ENCODE results near the gene NME8. TPM values are rescaled to one million over a fixed set of nuclear protein-coding genes. Genes with fewer than 3 reads are reported as not detected.

The NME8 gene
- total RNA-seq, 1 donor from 2014 or later = not detected

GRCh38 chr7:37933018-37933566, 84.7 kb downstream of the NME8 start:
- no peak for DNase-seq (ENCODE audit: low read depth, low spot score)

DNA sequence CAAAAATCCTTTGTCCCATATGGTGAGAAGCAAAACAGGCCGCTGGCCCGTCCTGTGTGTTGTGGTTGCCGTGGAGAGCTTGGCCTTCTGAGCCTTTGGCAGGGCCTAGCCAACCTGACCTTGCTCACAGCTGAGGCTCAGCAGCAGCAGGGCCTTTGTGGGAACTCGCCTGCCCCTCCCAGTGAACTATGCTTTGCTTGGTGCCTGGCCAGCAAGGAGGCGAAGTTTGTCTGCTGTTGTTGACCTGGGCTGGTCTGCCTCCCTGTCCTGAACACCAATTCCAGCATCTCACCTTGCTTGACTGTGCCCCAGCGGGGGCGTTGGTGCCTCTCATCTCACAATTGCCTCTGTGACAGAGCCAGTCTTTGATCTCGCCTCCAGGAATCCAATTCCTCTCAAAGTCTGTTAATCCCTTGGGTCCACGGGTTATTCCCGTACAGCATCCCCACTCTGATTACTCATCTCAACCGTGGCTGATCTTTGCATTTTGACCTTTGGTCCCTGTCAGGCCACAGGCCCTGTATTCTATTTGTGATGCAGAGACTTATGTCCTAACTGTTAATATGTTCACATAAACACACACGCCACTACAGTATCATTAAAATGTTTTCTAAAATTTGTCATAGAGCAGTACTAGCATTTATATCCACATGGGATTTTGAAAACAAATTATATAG, 94.7 kb downstream of the NME8 start:
- no peak for DNase-seq (ENCODE audit: low read depth, low spot score)

DNA sequence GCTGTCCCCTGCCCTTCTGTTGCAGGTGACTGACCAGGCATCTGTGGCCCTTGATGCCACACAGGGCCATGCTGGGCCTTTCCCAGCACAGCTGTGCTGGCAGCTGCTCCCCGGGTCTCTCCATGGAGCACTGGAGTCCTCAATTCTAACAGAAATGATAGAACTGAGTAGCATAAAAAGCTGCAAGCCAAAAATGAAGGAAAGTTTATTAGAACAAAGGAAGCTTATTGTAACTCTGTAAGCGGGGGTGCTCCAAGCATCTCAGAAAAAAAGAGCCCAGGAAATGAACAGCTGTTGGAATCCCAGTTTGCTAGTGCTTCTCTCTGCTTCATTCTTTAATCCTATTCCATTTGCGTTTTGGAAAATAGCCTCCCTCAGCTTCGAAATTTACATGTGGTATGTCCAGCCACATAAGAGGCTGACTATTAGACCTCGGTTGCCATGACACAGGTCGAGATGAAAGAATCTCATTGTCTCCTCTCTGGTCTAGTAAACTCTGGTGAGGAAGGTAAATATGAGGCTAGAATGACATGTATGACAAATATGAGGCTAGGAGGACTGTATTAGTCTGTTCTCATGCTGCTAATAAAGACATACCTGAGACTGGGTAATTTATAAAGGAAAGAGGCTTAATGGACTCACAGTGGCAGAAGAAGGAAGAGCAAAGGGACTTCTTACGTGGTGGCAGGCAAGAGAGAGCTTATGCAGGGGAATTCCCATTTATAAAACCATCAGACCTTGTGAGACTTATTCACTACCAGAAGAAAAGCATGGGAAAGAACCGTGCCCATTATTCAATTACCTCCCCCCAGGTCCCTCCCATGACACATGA, 95.7 kb downstream of the NME8 start:
- DNase-seq (ENCODE audit: low read depth, low spot score) = no peak

DNA sequence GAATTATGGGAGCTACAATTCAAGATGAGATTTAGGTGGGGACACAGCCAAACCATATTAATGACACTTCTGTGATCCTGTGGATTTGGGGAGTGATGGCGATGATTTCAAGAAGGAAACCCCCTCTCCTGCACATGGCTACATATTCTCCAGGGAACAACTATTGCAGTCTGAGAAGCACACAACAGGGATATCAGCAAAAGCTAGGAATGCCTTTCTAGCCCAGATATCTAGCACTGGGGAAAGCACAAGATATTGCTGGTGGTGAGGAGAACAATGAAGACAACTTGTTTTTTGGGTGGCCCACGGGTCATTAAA, 96.3 kb downstream of the NME8 start:
- DNase-seq (ENCODE audit: low read depth, low spot score) = no peak

- no peak for DNase-seq (ENCODE audit: low read depth, low spot score)
Measured at GRCh38 chr7:37945336-37945735, 96.9 kb downstream of the NME8 start.

GRCh38 chr7:37947138-37947940, 98.9 kb downstream of the NME8 start:
- DNase-seq (ENCODE audit: low read depth, low spot score) = no peak

DNA sequence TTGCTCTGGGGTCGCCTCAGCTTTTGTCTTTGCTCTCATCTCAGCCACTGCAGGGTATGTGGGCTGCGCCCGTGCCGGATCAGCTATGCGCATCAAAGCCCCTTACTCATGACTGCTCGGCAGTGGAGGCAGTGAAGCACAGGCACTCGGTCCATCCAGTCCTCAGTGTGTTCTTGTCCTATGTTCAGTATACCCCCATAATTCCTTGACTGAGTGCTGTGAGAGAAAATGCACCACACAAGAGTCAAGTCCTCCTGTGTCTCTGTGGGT, 99.5 kb downstream of the NME8 start:
- DNase-seq (ENCODE audit: low read depth, low spot score) = no peak

Other genes with a start within 250 kb of the NME8 start
- gene GPR141, start 164.8 kb upstream of the NME8 start, total RNA-seq = not detected in 2 replicates
- 0.04 TPM in 1 of 2 replicates, not detected in the other for gene SFRP4, start 68.2 kb downstream of the NME8 start, total RNA-seq
- 0.92 and 4.8 TPM in 2 replicates for gene EPDR1, start 72.0 kb downstream of the NME8 start, total RNA-seq